K562 (cell line): Measurements from ENCODE around the gene PAF1. TPM values are rescaled to one million over a fixed set of nuclear protein-coding genes. Genes with fewer than 3 reads are reported as not detected.

Experiments
- ADNP ChIP-seq: fragments of 200-800 bp; sonication (Bioruptor generic); IDR thresholded peaks from 2 replicates; pipeline ENCODE4 v1.6.1; 2016; ENCODE audit warnings: missing genetic modification characterization, missing compliant biosample characterization
- ATF1 ChIP-seq, 2 experiments: fragments of 450-650 bp in 1 of 2; IDR thresholded peaks; 2 replicates each; pipeline ENCODE4 v1.6.1; 2016; ENCODE audit warnings: missing compliant biosample characterization in 1 of 2, missing genetic modification characterization in 1 of 2
- CEBPB ChIP-seq: fragments of 450-650 bp; IDR thresholded peaks from 2 replicates; pipeline ENCODE4 v1.6.1; 2016; ENCODE audit warnings: missing genetic modification characterization, missing compliant biosample characterization
- DIDO1 ChIP-seq: fragments of 450-650 bp; IDR thresholded peaks from 2 replicates; pipeline ENCODE4 v1.6.1; 2016; ENCODE audit warnings: low read depth, missing biosample characterization, missing genetic modification characterization
- ELF2 ChIP-seq: fragments of 250-450 bp; sonication (Bioruptor Pico); IDR thresholded peaks from 2 replicates; pipeline ENCODE4 v1.5.0; 2021; ENCODE audit warnings: mild to moderate bottlenecking
- FOXA3 ChIP-seq, 2 experiments: fragments of 450-650 bp in 1 of 2; sonication (generic) in 1 of 2; formaldehyde crosslinking; IDR thresholded peaks in 1 of 2; conservative IDR thresholded peaks in 1 of 2; 2 replicates each; pipeline versions ENCODE4 v1.4.0 to v1.8.0; 2020 to 2022; ENCODE audit warnings: mild to moderate bottlenecking in 2 of 2, missing genetic modification reagents in 1 of 2
- FUS ChIP-seq: fragments of 200-400 bp; formaldehyde crosslinking; optimal IDR thresholded peaks from 2 replicates; pipeline ENCODE3; 2017; ENCODE audit warnings: low read depth, low read length
- HDGF ChIP-seq: fragments of 450-650 bp; IDR thresholded peaks from 2 replicates; pipeline ENCODE4 v1.6.1; 2016
- NFYB ChIP-seq: IDR thresholded peaks from 2 replicates; pipeline ENCODE4 v1.6.1; 2011; ENCODE audit warnings: mild to moderate bottlenecking, moderate library complexity; ENCODE audit not compliant: insufficient read length; ENCODE audit errors: extremely low read depth
- NR2C1 ChIP-seq, 2 experiments: fragments of 450-650 bp; IDR thresholded peaks; 2 replicates each; pipeline ENCODE4 v1.6.1; 2017; ENCODE audit warnings: mild to moderate bottlenecking in 2 of 2, antibody characterized with exemption in 1 of 2, inconsistent platforms in 1 of 2, missing compliant biosample characterization in 1 of 2, missing genetic modification characterization in 1 of 2
- U2AF1 ChIP-seq: fragments of 200-400 bp; formaldehyde crosslinking; optimal IDR thresholded peaks from 2 replicates; pipeline ENCODE3; 2017; ENCODE audit warnings: mild to moderate bottlenecking, low read depth, low read length, moderate library complexity
- ZNF121 ChIP-seq: sonication (generic); formaldehyde crosslinking; conservative IDR thresholded peaks from 2 replicates; pipeline ENCODE4 v1.8.0; 2022; ENCODE audit warnings: missing genetic modification reagents
- ZNF507 ChIP-seq: conservative IDR thresholded peaks from 2 replicates; pipeline ENCODE4 v1.6.1; 2017; ENCODE audit warnings: missing genetic modification characterization, missing compliant biosample characterization
- polyA plus RNA-seq, 8 experiments: library from polyadenylated mRNA; depleted of rRNA in 4 of 8; stranded (reverse) in 5 of 8; unstranded in 3 of 8; fragments of >200 nt; fragmentation: Nextera tagmentation in 2 of 8; fragmentation: Illumina TruSeq in 1 of 8; extraction: Ambion mirVana in 2 of 8; extraction: Trizol in 1 of 8; gene quantifications; 2 replicates each; pipeline versions ENCODE4 v1.2.1 to v1.2.3, GENCODE V29; 2011 to 2014; ENCODE audit warnings: inconsistent platforms in 1 of 8, missing spikeins in 1 of 8
- total RNA-seq, 7 experiments: library from RNA; depleted of rRNA in 6 of 7; stranded (reverse); fragments of >200 nt in 6 of 7; fragmentation: Illumina TruSeq in 2 of 7; extraction: Trizol in 2 of 7; gene quantifications; 2 replicates each; pipeline versions ENCODE4 v1.2.1 to v1.2.3, GENCODE V29; 2011 to 2021; ENCODE audit warnings: low replicate concordance in 1 of 7
- TF ChIP-seq, protein P1 (sequence below): fragments of 450-650 bp; IDR thresholded peaks from one replicate; pipeline ENCODE4 v1.6.1; 2018; ENCODE audit warnings: mild to moderate bottlenecking, moderate library complexity; ENCODE audit not compliant: partially characterized antibody
- TF ChIP-seq, protein P2 (sequence below): fragments of 250-450 bp; sonication (Bioruptor Pico); IDR thresholded peaks from 2 replicates; pipeline ENCODE4 v1.4.0; 2020; ENCODE audit warnings: borderline replicate concordance
- TF ChIP-seq, protein P3 (sequence below): fragments of 250-450 bp; sonication (Bioruptor Pico); IDR thresholded peaks from 2 replicates; pipeline ENCODE4 v1.9.0; 2021; ENCODE audit warnings: mild to moderate bottlenecking
- TF ChIP-seq, protein P4 (sequence below): sonication (generic); formaldehyde crosslinking; IDR thresholded peaks from 2 replicates; pipeline ENCODE4 v1.5.0; 2020; ENCODE audit warnings: missing genetic modification reagents
- TF ChIP-seq, protein P5 (sequence below): fragments of 450-650 bp; IDR thresholded peaks from 2 replicates; pipeline ENCODE4 v1.6.1; 2017; ENCODE audit warnings: antibody characterized with exemption, mild to moderate bottlenecking

Gene PAF1
- total and polyA plus RNA-seq, 9 of the 15 experiments (the other 6 are each of a cell fraction or from before 2014, with no cell fraction given), result 1.5 to 45.0 (median 33.8) TPM

DNA sequence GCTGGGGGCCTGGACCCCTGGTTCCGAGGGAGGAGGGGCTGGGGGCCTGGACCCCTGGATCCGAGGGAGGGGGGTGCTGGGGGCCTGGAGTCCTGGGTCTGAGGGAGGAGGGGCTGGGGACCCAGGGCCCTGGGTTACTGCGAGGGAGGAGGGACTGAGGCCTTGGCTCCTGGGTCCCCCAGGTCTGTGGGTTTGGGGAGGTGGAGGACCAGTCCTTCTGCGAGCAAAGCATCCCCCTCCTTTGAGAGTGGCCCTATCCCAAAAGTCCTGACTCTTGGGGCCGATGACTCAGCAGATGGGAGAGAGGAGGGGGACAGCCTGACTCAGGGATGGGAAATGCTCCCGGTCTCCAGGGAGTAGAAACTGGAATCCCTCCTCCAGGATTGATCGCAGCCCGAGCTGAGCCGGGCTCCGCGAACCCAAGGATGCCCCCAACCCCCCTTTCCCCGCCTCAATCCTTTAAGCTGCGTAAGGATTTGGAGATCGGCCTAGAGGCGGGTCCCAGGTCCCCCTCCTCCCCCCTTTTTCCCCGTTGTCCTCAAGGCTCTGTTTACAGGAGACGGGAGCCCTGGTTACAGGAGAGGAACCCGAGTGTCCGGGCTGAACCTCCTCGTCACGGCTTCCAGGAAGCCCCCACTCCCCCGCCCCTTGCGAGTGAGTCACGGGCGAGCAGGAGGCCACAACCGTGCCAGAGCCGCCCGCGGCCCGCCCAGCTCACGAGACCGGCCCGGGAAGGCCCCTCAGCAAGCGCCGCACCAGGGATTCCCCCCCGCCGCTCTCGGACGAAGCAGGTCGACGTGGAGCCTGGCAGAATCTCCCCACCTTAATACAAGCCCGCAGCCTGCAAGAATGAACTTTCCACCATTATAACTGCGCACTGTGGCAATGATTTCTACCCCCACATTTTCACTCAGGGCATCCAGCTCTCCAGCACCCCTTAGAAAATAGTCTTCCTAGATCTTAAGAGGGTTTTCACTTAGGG lies 12.7 kb upstream of the PAF1 start (continued):
- TF ChIP-seq, protein P1, sequence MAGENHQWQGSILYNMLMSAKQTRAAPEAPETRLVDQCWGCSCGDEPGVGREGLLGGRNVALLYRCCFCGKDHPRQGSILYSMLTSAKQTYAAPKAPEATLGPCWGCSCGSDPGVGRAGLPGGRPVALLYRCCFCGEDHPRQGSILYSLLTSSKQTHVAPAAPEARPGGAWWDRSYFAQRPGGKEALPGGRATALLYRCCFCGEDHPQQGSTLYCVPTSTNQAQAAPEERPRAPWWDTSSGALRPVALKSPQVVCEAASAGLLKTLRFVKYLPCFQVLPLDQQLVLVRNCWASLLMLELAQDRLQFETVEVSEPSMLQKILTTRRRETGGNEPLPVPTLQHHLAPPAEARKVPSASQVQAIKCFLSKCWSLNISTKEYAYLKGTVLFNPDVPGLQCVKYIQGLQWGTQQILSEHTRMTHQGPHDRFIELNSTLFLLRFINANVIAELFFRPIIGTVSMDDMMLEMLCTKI, result no peak
- TF ChIP-seq HDGF (no peak), ELF2 (CRISPR knock-in tag) (no peak), ATF1 (CRISPR knock-in tag; IDR thresholded peaks at IDR 0.05) (no peak), ATF1 (tag; IDR thresholded peaks at IDR 0.05) (peak; percentile 77), ZNF121 (CRISPR knock-in tag) (no peak), DIDO1 (tag) (no peak), ZNF507 (tag) (no peak), FUS (no peak), ADNP (tag) (no peak), CEBPB (tag) (no peak), U2AF1 (no peak), NFYB (no peak), FOXA3 (CRISPR knock-in tag; conservative IDR thresholded peaks at IDR 0.05 in 1 of 2, IDR thresholded peaks at IDR 0.05 in 1 of 2) (no peak), NR2C1 (IDR thresholded peaks at IDR 0.05) (no peak), NR2C1 (tag; IDR thresholded peaks at IDR 0.05) (no peak)
- TF ChIP-seq, protein P2, sequence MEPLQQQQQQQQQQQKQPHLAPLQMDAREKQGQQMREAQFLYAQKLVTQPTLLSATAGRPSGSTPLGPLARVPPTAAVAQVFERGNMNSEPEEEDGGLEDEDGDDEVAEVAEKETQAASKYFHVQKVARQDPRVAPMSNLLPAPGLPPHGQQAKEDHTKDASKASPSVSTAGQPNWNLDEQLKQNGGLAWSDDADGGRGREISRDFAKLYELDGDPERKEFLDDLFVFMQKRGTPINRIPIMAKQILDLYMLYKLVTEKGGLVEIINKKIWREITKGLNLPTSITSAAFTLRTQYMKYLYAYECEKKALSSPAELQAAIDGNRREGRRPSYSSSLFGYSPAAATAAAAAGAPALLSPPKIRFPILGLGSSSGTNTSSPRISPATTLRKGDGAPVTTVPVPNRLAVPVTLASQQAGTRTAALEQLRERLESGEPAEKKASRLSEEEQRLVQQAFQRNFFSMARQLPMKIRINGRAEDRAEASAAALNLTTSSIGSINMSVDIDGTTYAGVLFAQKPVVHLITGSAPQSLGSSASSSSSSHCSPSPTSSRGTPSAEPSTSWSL (CRISPR knock-in tag), result no peak
- TF ChIP-seq, protein P3, sequence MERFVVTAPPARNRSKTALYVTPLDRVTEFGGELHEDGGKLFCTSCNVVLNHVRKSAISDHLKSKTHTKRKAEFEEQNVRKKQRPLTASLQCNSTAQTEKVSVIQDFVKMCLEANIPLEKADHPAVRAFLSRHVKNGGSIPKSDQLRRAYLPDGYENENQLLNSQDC, result no peak
- TF ChIP-seq, protein P4, sequence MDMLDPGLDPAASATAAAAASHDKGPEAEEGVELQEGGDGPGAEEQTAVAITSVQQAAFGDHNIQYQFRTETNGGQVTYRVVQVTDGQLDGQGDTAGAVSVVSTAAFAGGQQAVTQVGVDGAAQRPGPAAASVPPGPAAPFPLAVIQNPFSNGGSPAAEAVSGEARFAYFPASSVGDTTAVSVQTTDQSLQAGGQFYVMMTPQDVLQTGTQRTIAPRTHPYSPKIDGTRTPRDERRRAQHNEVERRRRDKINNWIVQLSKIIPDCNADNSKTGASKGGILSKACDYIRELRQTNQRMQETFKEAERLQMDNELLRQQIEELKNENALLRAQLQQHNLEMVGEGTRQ (CRISPR knock-in tag), result no peak
- TF ChIP-seq, protein P5, sequence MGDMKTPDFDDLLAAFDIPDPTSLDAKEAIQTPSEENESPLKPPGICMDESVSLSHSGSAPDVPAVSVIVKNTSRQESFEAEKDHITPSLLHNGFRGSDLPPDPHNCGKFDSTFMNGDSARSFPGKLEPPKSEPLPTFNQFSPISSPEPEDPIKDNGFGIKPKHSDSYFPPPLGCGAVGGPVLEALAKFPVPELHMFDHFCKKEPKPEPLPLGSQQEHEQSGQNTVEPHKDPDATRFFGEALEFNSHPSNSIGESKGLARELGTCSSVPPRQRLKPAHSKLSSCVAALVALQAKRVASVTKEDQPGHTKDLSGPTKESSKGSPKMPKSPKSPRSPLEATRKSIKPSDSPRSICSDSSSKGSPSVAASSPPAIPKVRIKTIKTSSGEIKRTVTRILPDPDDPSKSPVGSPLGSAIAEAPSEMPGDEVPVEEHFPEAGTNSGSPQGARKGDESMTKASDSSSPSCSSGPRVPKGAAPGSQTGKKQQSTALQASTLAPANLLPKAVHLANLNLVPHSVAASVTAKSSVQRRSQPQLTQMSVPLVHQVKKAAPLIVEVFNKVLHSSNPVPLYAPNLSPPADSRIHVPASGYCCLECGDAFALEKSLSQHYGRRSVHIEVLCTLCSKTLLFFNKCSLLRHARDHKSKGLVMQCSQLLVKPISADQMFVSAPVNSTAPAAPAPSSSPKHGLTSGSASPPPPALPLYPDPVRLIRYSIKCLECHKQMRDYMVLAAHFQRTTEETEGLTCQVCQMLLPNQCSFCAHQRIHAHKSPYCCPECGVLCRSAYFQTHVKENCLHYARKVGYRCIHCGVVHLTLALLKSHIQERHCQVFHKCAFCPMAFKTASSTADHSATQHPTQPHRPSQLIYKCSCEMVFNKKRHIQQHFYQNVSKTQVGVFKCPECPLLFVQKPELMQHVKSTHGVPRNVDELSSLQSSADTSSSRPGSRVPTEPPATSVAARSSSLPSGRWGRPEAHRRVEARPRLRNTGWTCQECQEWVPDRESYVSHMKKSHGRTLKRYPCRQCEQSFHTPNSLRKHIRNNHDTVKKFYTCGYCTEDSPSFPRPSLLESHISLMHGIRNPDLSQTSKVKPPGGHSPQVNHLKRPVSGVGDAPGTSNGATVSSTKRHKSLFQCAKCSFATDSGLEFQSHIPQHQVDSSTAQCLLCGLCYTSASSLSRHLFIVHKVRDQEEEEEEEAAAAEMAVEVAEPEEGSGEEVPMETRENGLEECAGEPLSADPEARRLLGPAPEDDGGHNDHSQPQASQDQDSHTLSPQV, result peak; percentile 27; the same call in 1 of the 2 replicates
